ENCODE data around the gene RPS16. TPM values are rescaled to one million over a fixed set of nuclear protein-coding genes. Genes with fewer than 3 reads are reported as not detected.

Gene RPS16
- total RNA-seq, 1 donor, result 44.9 TPM

DNA sequence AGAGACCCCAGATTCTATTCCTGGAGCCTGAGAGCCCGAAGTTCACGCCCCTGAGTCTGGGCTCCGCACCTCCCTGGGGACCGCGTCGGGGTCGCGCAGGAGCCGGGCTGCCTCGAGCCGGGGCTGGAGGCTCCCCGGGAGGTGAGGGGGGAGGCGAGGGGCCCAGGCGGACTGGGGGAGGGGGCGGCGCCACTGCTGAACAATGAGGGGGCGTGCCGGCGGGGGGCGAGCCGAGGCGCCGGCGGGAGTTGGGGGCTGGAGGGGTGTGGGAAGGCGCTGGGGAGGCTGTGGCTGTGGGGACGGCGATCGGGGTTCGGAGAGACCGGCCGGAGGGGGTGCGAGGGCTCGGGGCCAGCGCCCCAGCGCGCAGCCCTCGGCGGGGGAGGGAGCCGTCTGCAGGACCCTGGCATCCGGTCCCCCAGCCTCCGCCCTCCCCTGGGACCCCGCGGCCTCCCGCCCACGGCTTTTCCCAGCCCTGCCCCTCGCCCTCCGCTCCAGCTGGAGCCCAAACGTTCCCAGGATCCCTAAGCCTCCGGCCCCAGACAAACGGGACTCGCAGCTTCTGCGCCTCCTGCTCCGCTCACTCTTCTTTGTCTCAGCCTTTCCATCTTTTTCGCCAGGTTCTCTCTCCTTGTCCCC, 22.4 kb downstream of the RPS16 start:
- Histone ChIP-seq H3K4me3 (ENCODE audit: insufficient read depth, low read length) (peak overlapping the region; percentile 83), H3K4me1 (ENCODE audit: insufficient read depth, low read length) (peaks cover 29% of the 10 kb centered on the region), H3K9me3 (ENCODE audit: low read depth, low read length) (no peaks in the 10 kb centered on the region), H3K4me2 (ENCODE audit: insufficient read depth, low read length) (peak overlapping the region; percentile 92), H3K36me3 (ENCODE audit: insufficient read depth, low read length) (peaks cover 19% of the 10 kb centered on the region), H3K79me2 (ENCODE audit: insufficient read depth, low read length) (peaks cover 51% of the 10 kb centered on the region), H3K27me3 (ENCODE audit: insufficient read depth, low read length) (no peaks in the 10 kb centered on the region), H2AFZ (ENCODE audit: low read length) (peak overlapping the region; percentile 74), H3K27ac (ENCODE audit: low read depth, low read length) (peak overlapping the region; percentile 84), H4K20me1 (ENCODE audit: insufficient read depth, low read length) (peaks cover 30% of the 10 kb centered on the region)
- TF ChIP-seq, protein P1, sequence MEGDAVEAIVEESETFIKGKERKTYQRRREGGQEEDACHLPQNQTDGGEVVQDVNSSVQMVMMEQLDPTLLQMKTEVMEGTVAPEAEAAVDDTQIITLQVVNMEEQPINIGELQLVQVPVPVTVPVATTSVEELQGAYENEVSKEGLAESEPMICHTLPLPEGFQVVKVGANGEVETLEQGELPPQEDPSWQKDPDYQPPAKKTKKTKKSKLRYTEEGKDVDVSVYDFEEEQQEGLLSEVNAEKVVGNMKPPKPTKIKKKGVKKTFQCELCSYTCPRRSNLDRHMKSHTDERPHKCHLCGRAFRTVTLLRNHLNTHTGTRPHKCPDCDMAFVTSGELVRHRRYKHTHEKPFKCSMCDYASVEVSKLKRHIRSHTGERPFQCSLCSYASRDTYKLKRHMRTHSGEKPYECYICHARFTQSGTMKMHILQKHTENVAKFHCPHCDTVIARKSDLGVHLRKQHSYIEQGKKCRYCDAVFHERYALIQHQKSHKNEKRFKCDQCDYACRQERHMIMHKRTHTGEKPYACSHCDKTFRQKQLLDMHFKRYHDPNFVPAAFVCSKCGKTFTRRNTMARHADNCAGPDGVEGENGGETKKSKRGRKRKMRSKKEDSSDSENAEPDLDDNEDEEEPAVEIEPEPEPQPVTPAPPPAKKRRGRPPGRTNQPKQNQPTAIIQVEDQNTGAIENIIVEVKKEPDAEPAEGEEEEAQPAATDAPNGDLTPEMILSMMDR (IDR thresholded peaks at IDR 0.05; ENCODE audit: extremely low read depth, low read depth, low read length), result no peak
- peak; percentile 97 for DNase-seq (ENCODE audit: insufficient read length, low spot score, missing footprints)

GRCh38 chr19:39412867-39413271, 22.9 kb downstream of the RPS16 start:
- H4K20me1 ChIP-seq (ENCODE audit: insufficient read depth, low read length), result peaks cover 35% of the 10 kb centered on the region
- H3K4me2 ChIP-seq (ENCODE audit: insufficient read depth, low read length), result peak overlapping the region; percentile 92
- H3K36me3 ChIP-seq (ENCODE audit: insufficient read depth, low read length), result peaks cover 24% of the 10 kb centered on the region
- H2AFZ ChIP-seq (ENCODE audit: low read length), result peak overlapping the region; percentile 74
- H3K79me2 ChIP-seq (ENCODE audit: insufficient read depth, low read length), result peaks cover 56% of the 10 kb centered on the region
- DNase-seq (ENCODE audit: insufficient read length, low spot score, missing footprints), result no peak
- no peaks in the 10 kb centered on the region for H3K27me3 ChIP-seq (ENCODE audit: insufficient read depth, low read length)
- H3K9me3 ChIP-seq (ENCODE audit: low read depth, low read length), result no peaks in the 10 kb centered on the region
- H3K4me1 ChIP-seq (ENCODE audit: insufficient read depth, low read length), result peaks cover 29% of the 10 kb centered on the region
- TF ChIP-seq, protein P1 (IDR thresholded peaks at IDR 0.05; ENCODE audit: extremely low read depth, low read depth, low read length), result no peak
- H3K4me3 ChIP-seq (ENCODE audit: insufficient read depth, low read length), result peak overlapping the region; percentile 83
- H3K27ac ChIP-seq (ENCODE audit: low read depth, low read length), result peak overlapping the region; percentile 84

- H3K9me3 ChIP-seq (ENCODE audit: low read depth, low read length), result no peaks in the 10 kb centered on the region
- TF ChIP-seq, protein P1 (IDR thresholded peaks at IDR 0.05; ENCODE audit: extremely low read depth, low read depth, low read length), result peak; percentile 70
Observed at GRCh38 chr19:39412100-39412866, 23.5 kb downstream of the RPS16 start, which contains the start of gene PLEKHG2. Gene PLEKHG2, plus strand, starts transcription at chr19:39412669. Its CDS starts 1,418 bp downstream, at chr19:39414087.

DNA sequence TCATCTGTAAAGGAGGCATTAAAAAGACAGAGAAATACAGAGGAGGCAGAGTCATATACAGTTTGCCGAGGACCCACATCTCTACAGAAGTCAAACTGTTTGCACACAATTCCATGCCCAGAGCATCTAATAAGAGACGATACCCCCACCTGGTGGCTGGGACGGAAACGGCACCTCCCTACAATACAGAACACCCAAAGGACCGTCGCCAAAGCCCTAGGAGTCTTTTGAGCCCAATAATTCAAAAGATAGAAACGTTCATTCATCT, 24.0 kb downstream of the RPS16 start:
- H3K79me2 ChIP-seq (ENCODE audit: insufficient read depth, low read length), result peaks cover 63% of the 10 kb centered on the region
- H3K4me3 ChIP-seq (ENCODE audit: insufficient read depth, low read length), result peak overlapping the region; percentile 83
- no peak overlapping the region for H2AFZ ChIP-seq (ENCODE audit: low read length)
- peak overlapping the region; percentile 96 for H3K4me2 ChIP-seq (ENCODE audit: insufficient read depth, low read length)
- peak; percentile 96 for DNase-seq (ENCODE audit: insufficient read length, low spot score, missing footprints)
- peaks cover 19% of the 10 kb centered on the region for H3K36me3 ChIP-seq (ENCODE audit: insufficient read depth, low read length)
- TF ChIP-seq, protein P1 (IDR thresholded peaks at IDR 0.05; ENCODE audit: extremely low read depth, low read depth, low read length), result peak; percentile 93
- H3K9me3 ChIP-seq (ENCODE audit: low read depth, low read length), result no peaks in the 10 kb centered on the region
- no peaks in the 10 kb centered on the region for H3K27me3 ChIP-seq (ENCODE audit: insufficient read depth, low read length)
- H3K4me1 ChIP-seq (ENCODE audit: insufficient read depth, low read length), result peaks cover 29% of the 10 kb centered on the region
- H3K27ac ChIP-seq (ENCODE audit: low read depth, low read length), result peak overlapping the region; percentile 84
- H4K20me1 ChIP-seq (ENCODE audit: insufficient read depth, low read length), result peaks cover 43% of the 10 kb centered on the region

More at GRCh38 chr19:39412100-39412866, 23.5 kb downstream of the RPS16 start, which contains the start of gene PLEKHG2:
- H4K20me1 ChIP-seq (ENCODE audit: insufficient read depth, low read length), result peaks cover 41% of the 10 kb centered on the region
- H3K27me3 ChIP-seq (ENCODE audit: insufficient read depth, low read length), result no peaks in the 10 kb centered on the region
- peak; percentile 99 for DNase-seq (ENCODE audit: insufficient read length, low spot score, missing footprints)
- H3K79me2 ChIP-seq (ENCODE audit: insufficient read depth, low read length), result peaks cover 60% of the 10 kb centered on the region
- peak within 1 kb of the TSS; percentile 74 for H2AFZ ChIP-seq (ENCODE audit: low read length)
- peaks cover 23% of the 10 kb centered on the region for H3K36me3 ChIP-seq (ENCODE audit: insufficient read depth, low read length)
- H3K4me2 ChIP-seq (ENCODE audit: insufficient read depth, low read length), result peak within 1 kb of the TSS; percentile 96
- H3K27ac ChIP-seq (ENCODE audit: low read depth, low read length), result peak within 1 kb of the TSS; percentile 84
- peaks cover 29% of the 10 kb centered on the region for H3K4me1 ChIP-seq (ENCODE audit: insufficient read depth, low read length)
- peak within 1 kb of the TSS; percentile 83 for H3K4me3 ChIP-seq (ENCODE audit: insufficient read depth, low read length)

All from osteoblast (primary cell).